Measurements from ENCODE around the gene SOCS3.

The SOCS3 gene

DNA sequence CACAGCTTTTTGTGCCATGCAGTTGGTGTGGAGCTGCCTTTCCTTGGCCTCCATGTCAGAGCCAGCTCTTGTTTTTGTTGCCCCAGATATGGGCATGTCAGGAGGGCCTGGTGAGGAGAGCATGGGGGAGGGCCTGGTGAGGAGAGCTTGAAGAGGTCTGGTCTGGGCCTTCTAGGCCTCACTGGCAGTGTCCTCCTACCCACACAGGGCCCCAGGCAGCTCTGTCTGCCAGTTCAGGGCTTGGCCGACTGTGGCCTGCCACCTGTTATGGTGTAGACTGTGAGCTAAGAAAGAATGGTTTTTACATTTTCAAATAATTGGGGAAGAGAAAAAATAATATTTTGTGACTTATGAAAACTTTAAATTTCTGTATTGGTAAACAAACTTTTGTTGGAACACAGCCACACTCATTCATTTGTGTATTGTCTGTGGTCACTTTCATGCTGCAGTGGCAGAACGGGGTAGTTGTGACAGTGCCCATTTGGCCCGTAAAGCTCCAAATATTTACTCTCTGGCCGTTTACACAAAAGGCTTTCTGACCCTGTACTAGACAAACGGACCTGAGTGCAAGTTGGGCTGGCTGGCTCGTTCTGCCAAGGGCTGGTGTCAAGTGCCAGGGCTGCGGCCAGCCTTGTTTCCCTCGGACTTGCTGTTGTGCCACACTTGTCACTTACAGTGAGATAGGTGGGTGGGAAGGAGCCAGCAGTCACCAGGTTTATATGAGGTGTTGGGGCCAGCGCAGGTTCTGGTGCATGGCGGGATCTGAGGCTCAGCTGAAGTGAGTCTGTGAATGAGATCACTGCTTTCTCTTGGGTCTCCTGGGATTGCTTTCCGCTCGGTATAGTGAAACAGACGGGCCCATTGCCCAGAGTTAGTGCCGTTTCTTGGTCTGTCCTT, 36.8 kb upstream of the SOCS3 start:
- no peaks in the 10 kb centered on the region for H3K9me3 Mint-ChIP-seq
- H3K4me3 Mint-ChIP-seq: no peak overlapping the region
- H3K27ac Mint-ChIP-seq: peak overlapping the region; percentile 8
- H3K36me3 Mint-ChIP-seq: peaks cover 77% of the 10 kb centered on the region
- H3K27me3 Mint-ChIP-seq: no peaks in the 10 kb centered on the region
- peaks cover 40% of the 10 kb centered on the region for H3K4me1 Mint-ChIP-seq
- ATAC-seq: no peak

DNA sequence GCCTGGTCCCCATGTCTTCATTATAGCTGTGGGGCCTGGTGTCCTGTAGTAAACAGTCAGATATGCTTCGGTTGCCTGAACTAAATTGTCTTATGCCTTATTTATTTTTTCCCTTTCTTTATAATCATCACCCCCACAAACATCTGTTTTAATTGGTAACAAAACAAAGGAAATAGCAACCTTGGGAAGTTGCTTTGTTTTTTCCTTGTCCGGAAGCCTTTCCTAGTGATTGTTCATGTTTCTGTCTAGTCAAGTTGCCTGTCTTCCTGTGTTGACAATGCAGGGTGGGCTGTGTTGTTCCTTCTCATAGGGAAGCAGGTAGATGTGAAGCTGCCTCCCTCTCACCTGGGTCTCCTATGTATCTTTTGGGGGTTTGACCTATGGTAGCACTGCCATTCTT, 35.3 kb upstream of the SOCS3 start:
- Mint-ChIP-seq H3K9me3 (no peaks in the 10 kb centered on the region), H3K27me3 (no peaks in the 10 kb centered on the region), H3K4me3 (no peak overlapping the region), H3K36me3 (peaks cover 62% of the 10 kb centered on the region), H3K27ac (no peak overlapping the region), H3K4me1 (peaks cover 55% of the 10 kb centered on the region)
- no peak for ATAC-seq

DNA sequence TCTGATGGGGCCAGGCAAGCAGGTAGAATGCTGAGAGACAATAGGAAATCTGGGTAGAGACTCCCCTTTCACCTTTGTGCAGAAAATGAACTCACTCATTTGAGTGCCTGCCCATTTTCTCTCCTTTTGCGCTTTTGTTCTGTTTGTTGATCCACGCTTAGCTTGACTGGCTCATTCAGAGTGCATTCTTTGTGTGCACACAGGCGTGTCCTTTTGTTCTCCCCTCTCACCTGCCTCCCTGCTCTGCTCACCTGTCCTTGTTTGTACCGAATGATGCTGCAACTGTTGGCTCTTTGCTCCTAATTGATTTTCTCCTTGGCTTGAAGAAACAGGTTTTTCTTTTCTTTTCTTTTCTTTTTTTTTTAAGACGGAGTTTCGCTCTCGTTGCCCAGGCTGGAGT, 34.3 kb upstream of the SOCS3 start:
- Mint-ChIP-seq H3K4me3 (no peak overlapping the region), H3K27me3 (no peaks in the 10 kb centered on the region), H3K36me3 (peaks cover 54% of the 10 kb centered on the region), H3K27ac (peak overlapping the region; percentile 62), H3K9me3 (no peaks in the 10 kb centered on the region), H3K4me1 (peaks cover 63% of the 10 kb centered on the region)
- no peak for ATAC-seq

DNA sequence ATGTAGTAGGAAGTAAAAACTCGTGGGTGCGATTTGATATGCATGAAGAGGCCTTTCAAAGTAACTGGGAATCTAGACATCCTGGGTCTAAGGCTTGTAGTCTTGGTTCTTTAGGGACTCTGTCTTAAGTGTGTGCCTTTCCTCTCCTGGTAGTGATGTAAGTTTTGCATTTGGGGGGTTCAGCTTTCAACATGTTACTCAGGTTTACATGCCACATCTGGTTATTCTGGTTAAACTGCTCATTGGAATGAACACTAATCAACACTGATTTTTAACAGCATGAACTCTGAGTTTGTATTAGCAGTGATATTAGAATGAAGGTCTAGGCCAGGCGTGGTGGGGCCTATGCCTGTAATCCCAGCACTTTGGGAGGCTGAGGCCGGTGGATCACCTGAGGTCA, 33.7 kb upstream of the SOCS3 start:
- no peaks in the 10 kb centered on the region for H3K27me3 Mint-ChIP-seq
- peak overlapping the region; percentile 62 for H3K27ac Mint-ChIP-seq
- no peak overlapping the region for H3K4me3 Mint-ChIP-seq
- peaks cover 69% of the 10 kb centered on the region for H3K4me1 Mint-ChIP-seq
- peaks cover 48% of the 10 kb centered on the region for H3K36me3 Mint-ChIP-seq
- no peaks in the 10 kb centered on the region for H3K9me3 Mint-ChIP-seq
- no peak for ATAC-seq

DNA sequence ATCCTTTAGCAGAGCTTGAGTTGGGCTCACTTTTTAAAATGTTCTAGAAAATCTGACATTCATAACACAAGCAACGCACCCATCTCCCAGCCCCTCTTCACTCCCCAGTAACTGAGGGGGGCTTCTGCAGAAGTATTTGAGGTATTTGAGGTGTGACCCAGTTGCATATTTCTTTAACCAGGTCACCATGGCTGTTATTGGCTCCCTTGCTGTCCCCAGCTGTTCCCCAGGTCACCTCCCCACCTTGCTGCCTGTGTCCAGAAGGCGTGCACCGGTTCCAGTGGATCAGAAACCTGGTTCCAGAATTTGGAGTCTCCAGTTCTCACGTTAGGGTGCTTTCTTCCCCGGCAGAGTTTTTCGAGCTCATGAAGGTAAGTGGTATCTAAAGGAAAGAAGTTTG, 32.4 kb upstream of the SOCS3 start:
- Mint-ChIP-seq H3K36me3 (peaks cover 36% of the 10 kb centered on the region), H3K4me3 (no peak overlapping the region), H3K27me3 (no peaks in the 10 kb centered on the region), H3K27ac (no peak overlapping the region), H3K4me1 (peaks cover 81% of the 10 kb centered on the region), H3K9me3 (no peaks in the 10 kb centered on the region)
- no peak for ATAC-seq

DNA sequence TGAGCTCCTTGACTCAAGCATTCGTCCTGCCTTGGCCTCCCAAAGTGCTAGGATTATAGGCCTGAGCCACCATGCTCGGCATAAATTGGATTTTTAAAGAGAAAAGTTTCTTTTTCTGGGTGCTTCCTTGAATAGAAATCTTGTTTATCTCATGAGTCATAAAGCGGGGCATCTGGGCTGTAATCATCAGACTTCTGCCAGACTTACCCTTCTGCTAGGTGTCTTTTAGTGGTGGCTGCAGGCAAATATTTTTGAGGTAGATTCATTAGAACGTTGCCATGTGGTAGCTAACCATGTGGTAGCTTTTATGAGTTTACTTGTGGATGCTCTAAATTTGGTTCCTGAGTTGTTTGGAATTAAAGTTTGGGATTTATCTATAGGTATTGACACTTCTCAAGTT, 32.0 kb upstream of the SOCS3 start:
- Mint-ChIP-seq H3K27ac (peak overlapping the region; percentile 95), H3K27me3 (no peaks in the 10 kb centered on the region), H3K4me1 (peaks cover 84% of the 10 kb centered on the region), H3K4me3 (no peak overlapping the region), H3K9me3 (peaks cover under 1% of the 10 kb centered on the region), H3K36me3 (peaks cover 34% of the 10 kb centered on the region)
- no peak for ATAC-seq

DNA sequence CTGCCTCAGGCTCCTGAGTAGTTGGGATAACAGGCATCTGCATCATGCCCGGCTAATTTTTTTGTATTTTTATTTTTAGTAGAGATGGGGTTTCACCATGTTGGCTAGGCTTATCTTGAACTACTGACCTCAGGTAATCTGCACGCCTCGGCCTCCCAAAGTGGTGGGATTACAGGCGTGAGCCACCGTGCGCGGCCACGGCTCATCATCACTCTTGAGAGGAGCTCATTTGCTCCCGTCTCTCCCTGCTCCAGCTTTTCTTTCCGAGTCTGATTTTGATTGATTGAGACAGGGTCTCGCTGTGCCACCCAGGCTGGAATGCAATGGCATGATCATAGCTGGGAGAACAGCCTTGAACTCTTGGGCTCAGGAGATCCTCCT, 31.2 kb upstream of the SOCS3 start:
- H3K27me3 Mint-ChIP-seq: no peaks in the 10 kb centered on the region
- H3K9me3 Mint-ChIP-seq: peaks cover 3% of the 10 kb centered on the region
- H3K27ac Mint-ChIP-seq: peak overlapping the region; percentile 95
- peaks cover 87% of the 10 kb centered on the region for H3K4me1 Mint-ChIP-seq
- no peak overlapping the region for H3K4me3 Mint-ChIP-seq
- H3K36me3 Mint-ChIP-seq: peaks cover 31% of the 10 kb centered on the region
- ATAC-seq: no peak

DNA sequence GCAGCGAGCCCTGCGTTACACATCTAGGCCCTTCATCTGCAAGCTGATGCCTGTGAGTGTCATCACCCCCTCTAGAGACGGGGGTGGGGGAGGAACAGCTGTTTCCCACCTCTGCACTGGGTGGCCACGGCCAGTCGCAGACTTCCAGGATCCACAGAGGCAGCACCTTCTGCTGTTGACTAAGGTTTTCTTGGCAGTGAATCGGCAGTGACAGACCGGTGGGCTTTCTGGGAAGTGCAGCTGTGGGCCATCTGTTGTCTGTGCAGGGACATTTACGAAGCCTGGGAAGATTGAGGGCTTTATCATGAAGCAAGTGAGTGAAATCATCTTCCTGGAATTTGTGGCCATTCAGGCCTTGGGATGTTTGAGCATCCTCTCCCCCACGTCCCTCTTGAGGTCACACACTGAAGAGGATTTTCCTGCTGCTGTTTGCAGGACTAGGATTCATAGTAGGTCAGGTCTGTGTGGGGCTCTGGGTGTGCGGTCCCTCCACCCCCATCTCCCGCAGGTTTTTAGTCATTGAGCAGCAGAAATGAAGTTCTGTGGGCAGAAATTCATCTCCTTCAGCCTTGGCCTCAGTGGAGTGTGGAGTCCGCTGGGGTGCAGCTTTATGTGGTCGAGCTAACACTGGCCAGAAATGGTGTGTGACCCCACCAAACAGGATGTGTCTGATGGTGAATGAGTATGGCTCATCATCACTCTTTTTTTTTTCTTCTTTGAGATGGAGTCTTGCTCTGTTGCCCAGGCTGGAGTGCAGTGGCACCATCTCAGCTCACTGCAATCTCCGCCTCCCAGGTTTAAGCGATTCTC, 30.6 kb upstream of the SOCS3 start:
- peak overlapping the region; percentile 21 for H3K4me3 Mint-ChIP-seq
- H3K27me3 Mint-ChIP-seq: no peaks in the 10 kb centered on the region
- no peak for ATAC-seq
- H3K36me3 Mint-ChIP-seq: peaks cover 26% of the 10 kb centered on the region
- peak overlapping the region; percentile 95 for H3K27ac Mint-ChIP-seq
- H3K4me1 Mint-ChIP-seq: peaks cover 89% of the 10 kb centered on the region
- H3K9me3 Mint-ChIP-seq: peaks cover 3% of the 10 kb centered on the region

DNA sequence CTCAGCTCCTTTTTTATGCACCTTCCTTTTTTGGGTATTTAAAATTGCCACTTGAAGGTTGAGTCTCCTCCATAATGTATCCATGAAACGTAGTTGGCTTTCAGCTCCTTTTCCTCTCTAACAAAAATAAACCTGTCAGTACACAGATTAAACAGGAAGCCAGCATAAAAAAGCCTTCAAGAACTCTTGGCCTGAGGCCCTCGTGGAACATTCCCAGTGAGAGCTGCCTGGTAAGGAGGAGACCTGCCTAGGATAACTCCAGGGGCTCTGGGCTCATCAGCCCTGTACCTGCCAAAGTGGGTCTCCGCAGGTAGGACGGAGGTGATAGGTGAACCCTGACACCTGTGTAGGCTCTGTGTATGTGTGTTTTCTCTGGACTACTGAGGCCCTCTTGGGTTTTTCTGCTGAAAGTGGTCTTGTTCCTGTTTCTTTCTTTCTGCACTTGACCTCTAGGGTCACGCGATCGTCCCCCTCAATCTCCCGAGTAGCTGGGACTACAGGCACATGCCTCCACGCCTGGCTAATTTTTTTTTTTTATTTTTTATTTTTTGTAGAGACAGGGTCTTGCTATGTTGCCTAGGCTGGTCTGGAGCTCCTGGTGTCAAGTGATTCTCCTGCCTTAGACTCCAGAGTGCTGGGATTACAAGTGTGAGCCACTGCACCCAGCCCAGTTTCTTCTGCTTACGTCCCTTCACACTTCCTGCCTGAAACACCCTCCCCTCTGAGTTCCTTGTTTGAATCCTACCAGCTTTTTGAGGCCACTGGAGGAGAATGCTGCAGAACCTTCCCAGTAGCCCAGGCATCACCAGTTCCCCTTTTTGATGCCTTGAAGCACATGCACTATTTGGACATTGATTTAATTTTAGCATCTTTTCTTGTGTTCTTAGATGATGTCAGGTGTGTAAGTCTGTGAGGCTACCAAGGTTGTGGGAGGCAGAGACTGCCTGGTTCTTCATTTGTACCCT, 28.4 kb upstream of the SOCS3 start:
- peaks cover 8% of the 10 kb centered on the region for H3K36me3 Mint-ChIP-seq
- no peaks in the 10 kb centered on the region for H3K27me3 Mint-ChIP-seq
- ATAC-seq: peak; percentile 75
- H3K27ac Mint-ChIP-seq: peak overlapping the region; percentile 95
- peaks cover 3% of the 10 kb centered on the region for H3K9me3 Mint-ChIP-seq
- peaks cover 93% of the 10 kb centered on the region for H3K4me1 Mint-ChIP-seq
- H3K4me3 Mint-ChIP-seq: peak overlapping the region; percentile 60

DNA sequence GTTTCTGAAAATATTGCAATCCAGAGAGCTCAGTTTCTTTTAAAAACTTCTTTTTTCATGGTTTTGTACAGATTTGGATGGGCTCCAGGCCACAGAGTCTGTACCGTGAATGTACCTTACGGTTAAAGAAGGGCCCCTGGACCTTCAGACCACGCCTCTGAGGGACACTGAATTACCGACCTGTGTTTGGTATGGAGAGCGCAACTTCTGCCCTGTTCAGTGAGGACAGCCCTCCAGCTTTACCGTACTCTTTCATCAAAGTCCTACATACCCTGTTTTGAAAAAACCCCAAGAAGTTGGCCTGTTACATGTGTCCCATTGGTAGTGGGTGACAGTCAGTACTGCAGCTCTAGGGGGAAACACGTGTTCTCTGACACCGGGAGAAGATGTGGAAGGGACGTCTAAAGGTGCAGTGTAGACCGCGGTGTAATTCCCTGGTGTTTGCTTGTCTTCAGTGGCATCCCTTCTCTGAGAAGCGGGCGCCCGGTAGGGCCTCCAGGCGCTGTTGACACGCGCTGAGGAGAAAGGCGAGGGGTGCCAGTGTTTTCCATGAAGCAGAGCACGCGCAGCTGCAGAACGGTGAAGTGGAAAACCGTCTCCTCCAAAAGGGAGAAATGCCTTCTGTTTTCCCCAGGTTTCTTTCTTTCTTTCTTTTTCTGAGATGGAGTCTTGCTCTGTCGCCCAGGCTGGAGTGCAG, 24.8 kb upstream of the SOCS3 start:
- Mint-ChIP-seq H3K36me3 (peaks cover 13% of the 10 kb centered on the region), H3K9me3 (peaks cover 3% of the 10 kb centered on the region), H3K4me1 (peaks cover 92% of the 10 kb centered on the region), H3K27ac (peak overlapping the region; percentile 95), H3K4me3 (peak overlapping the region; percentile 65), H3K27me3 (no peaks in the 10 kb centered on the region)
- ATAC-seq: no peak

DNA sequence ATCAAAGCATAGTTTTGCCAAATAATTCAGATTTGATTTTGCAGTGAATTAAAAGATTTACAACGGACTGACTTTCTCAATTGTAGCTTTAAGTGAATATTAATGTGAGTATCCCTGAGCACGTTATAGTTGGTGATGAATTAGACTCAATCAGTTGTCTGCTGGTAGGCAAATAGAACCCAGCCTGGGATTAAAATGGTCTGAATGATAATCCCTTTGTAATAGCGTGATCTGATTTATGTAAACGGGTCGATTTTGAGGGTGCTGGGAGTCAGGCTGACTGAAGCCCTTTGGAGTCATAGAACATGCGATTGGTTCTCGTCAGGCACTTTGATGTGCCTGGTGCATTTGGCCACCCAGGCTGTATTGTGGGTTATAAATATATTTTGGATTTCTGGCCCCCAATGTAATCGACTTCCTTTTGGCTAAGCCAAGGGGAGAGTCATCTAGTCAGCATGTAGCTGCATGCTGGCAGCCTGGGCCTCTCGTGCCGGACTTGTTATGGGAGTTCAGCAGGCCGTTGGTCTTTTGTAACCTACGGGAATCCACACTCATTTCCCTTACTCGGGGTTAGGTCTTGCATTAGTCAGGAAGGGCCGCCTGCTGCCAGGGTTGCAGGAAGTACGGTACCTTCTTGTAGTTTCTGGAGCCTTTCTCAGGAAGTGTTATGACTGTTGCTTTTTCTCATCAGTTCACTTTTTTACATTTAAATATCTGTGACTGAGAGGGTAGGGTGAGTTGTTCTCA, 24.0 kb upstream of the SOCS3 start:
- peak; percentile 49 for ATAC-seq
- no peaks in the 10 kb centered on the region for H3K27me3 Mint-ChIP-seq
- H3K4me1 Mint-ChIP-seq: peaks cover 93% of the 10 kb centered on the region
- H3K4me3 Mint-ChIP-seq: peak overlapping the region; percentile 65
- H3K36me3 Mint-ChIP-seq: peaks cover 17% of the 10 kb centered on the region
- peaks cover 3% of the 10 kb centered on the region for H3K9me3 Mint-ChIP-seq
- peak overlapping the region; percentile 95 for H3K27ac Mint-ChIP-seq

DNA sequence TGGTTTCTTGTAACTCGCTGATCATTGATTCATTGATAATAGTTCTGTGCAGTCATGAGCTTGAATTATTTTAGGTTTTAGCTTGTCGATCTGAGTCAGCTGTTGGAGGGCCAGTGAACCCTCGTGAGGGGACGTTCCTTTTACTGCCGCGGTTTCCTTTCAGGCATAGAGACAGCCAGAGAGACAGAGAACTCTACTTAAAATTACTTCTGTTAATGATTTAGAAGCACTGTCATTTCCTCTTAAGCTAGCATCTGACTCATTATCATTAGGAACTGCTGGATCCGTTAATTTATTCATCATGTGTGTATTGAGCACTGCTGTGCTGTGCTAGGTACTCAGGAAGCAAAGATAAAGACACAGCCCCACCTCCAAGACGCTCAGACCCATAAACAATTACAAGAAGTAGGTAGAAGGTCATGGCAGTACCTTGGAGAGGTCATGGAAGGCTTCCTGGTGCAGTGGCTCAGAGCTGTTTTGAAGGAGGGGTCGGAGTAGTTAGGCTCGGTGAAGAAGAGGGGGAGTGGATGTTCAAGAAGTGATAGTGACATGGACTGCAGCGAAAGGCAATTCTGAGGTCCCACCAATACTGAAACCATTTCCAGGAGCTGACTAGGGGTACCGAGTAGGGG, 21.8 kb upstream of the SOCS3 start:
- ATAC-seq: peak; percentile 38
- H3K4me3 Mint-ChIP-seq: peak overlapping the region; percentile 67
- H3K9me3 Mint-ChIP-seq: peaks cover 1% of the 10 kb centered on the region
- no peaks in the 10 kb centered on the region for H3K27me3 Mint-ChIP-seq
- H3K4me1 Mint-ChIP-seq: peaks cover 83% of the 10 kb centered on the region
- peak overlapping the region; percentile 95 for H3K27ac Mint-ChIP-seq
- H3K36me3 Mint-ChIP-seq: peaks cover 15% of the 10 kb centered on the region

DNA sequence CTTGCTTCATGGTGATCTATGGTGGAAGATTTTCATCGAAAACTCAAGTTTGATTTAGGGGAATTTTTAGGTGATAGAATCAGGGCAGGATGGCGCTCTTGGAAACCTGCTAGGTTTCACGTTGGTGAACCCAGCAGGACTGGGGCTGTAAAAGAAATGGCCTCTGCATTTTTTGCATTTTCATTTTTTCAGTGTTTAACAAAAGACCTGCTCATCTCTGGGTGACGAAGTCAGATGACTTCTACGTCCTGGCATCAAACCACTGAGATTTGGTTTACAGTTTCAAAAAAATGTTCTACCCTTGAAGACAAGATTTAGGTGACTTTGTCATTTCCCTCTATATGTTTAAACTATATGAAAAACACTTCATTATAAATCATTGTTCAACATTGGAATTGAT, 20.5 kb upstream of the SOCS3 start:
- Mint-ChIP-seq H3K27me3 (no peaks in the 10 kb centered on the region), H3K4me3 (peak overlapping the region; percentile 15), H3K9me3 (no peaks in the 10 kb centered on the region), H3K27ac (peak overlapping the region; percentile 95), H3K4me1 (peaks cover 69% of the 10 kb centered on the region), H3K36me3 (peaks cover 12% of the 10 kb centered on the region)
- no peak for ATAC-seq

Data from stimulated activated memory B cell treated with anti-CD40 and anti-IgM and Interleukin-4, amounts not matched to agents 10 μg/mL and 1 μg/mL and 100 μg/mL, for 72 hours (primary cell).